K562 (cell line): ENCODE results near the gene ZNF709. TPM values are rescaled to one million over a fixed set of nuclear protein-coding genes. Genes with fewer than 3 reads are reported as not detected.

Experiments
- BCOR ChIP-seq: fragments of 450-650 bp; IDR thresholded peaks from 2 replicates; pipeline ENCODE4 v1.6.1; 2016
- BRD4 ChIP-seq: fragments of 200-600 bp; sonication (generic); IDR thresholded peaks from 2 replicates; pipeline ENCODE4 v1.6.1; 2017; ENCODE audit warnings: inconsistent platforms
- CXXC5 ChIP-seq: fragments of 250-450 bp; sonication (Bioruptor Pico); IDR thresholded peaks from 2 replicates; pipeline ENCODE4 v1.8.0; 2022; ENCODE audit warnings: inconsistent platforms, mild to moderate bottlenecking, moderate library complexity
- GTF2A2 ChIP-seq: IDR thresholded peaks from 2 replicates; pipeline ENCODE4 v1.6.1; 2016; ENCODE audit warnings: mild to moderate bottlenecking, missing genetic modification characterization, missing compliant biosample characterization
- KAT2B ChIP-seq: IDR thresholded peaks from one replicate; pipeline ENCODE4 v1.6.1; 2012; ENCODE audit warnings: low read depth, mild to moderate bottlenecking, control low read depth, inconsistent platforms, low read length, moderate library complexity
- KLF16 ChIP-seq: IDR thresholded peaks from 2 replicates; pipeline ENCODE4 v1.6.1; 2016; ENCODE audit warnings: antibody characterized with exemption
- NCOA1 ChIP-seq: fragments of 450-650 bp; IDR thresholded peaks from 2 replicates; pipeline ENCODE4 v1.6.1; 2016; ENCODE audit warnings: low read depth
- NELFE ChIP-seq: IDR thresholded peaks from 2 replicates; pipeline ENCODE4 v1.6.1; 2011; ENCODE audit warnings: mild to moderate bottlenecking; ENCODE audit not compliant: insufficient read depth, insufficient read length
- RNF2 ChIP-seq: sonication (generic); IDR thresholded peaks from 2 replicates; pipeline ENCODE4 v1.6.1; 2016
- RUNX1 ChIP-seq: sonication (generic); IDR thresholded peaks from 2 replicates; pipeline ENCODE4 v1.6.1; 2016; ENCODE audit warnings: antibody characterized with exemption, low read depth
- TAF7 ChIP-seq: fragments of 450-650 bp; IDR thresholded peaks from 2 replicates; pipeline ENCODE4 v1.6.1; 2016; ENCODE audit warnings: missing genetic modification characterization, missing compliant biosample characterization
- ZBTB8A ChIP-seq: fragments of 450-650 bp; IDR thresholded peaks from 2 replicates; pipeline ENCODE4 v1.6.1; 2018; ENCODE audit warnings: mild to moderate bottlenecking, moderate library complexity; ENCODE audit not compliant: partially characterized antibody
- ZNF124 ChIP-seq: sonication (generic); formaldehyde crosslinking; IDR thresholded peaks from 2 replicates; pipeline ENCODE4 v1.8.1; 2022; ENCODE audit warnings: missing genetic modification reagents
- ZNF780A ChIP-seq: fragments of 250-450 bp; sonication (Bioruptor Pico); IDR thresholded peaks from 2 replicates; pipeline ENCODE4 v1.5.0; 2021; ENCODE audit warnings: mild to moderate bottlenecking
- polyA plus RNA-seq, 8 experiments: library from polyadenylated mRNA; depleted of rRNA in 4 of 8; stranded (reverse) in 5 of 8; unstranded in 3 of 8; fragments of >200 nt; fragmentation: Nextera tagmentation in 2 of 8; fragmentation: Illumina TruSeq in 1 of 8; extraction: Ambion mirVana in 2 of 8; extraction: Trizol in 1 of 8; gene quantifications; 2 replicates each; pipeline versions ENCODE4 v1.2.1 to v1.2.3, GENCODE V29; 2011 to 2014; ENCODE audit warnings: inconsistent platforms in 1 of 8, missing spikeins in 1 of 8
- total RNA-seq, 7 experiments: library from RNA; depleted of rRNA in 6 of 7; stranded (reverse); fragments of >200 nt in 6 of 7; fragmentation: Illumina TruSeq in 2 of 7; extraction: Trizol in 2 of 7; gene quantifications; 2 replicates each; pipeline versions ENCODE4 v1.2.1 to v1.2.3, GENCODE V29; 2011 to 2021; ENCODE audit warnings: low replicate concordance in 1 of 7
- TF ChIP-seq, protein P1 (sequence below): fragments of 450-650 bp; IDR thresholded peaks from 2 replicates; pipeline ENCODE4 v1.6.1; 2016; ENCODE audit warnings: mild to moderate bottlenecking, moderate library complexity
- TF ChIP-seq, protein P2 (sequence below): fragments of 450-650 bp; IDR thresholded peaks from 2 replicates; pipeline ENCODE4 v1.6.1; 2016; ENCODE audit warnings: missing biosample characterization, missing genetic modification characterization
- TF ChIP-seq, protein P3 (sequence below): fragments of 450-650 bp; IDR thresholded peaks from 2 replicates; pipeline ENCODE4 v1.6.1; 2016; ENCODE audit warnings: low read depth, mild to moderate bottlenecking, moderate library complexity

ZNF709 gene
- total and polyA plus RNA-seq, 9 of the 15 experiments (the other 6 are each of a cell fraction or from before 2014, with no cell fraction given): 0.07 to 0.69 (median 0.18) TPM

DNA sequence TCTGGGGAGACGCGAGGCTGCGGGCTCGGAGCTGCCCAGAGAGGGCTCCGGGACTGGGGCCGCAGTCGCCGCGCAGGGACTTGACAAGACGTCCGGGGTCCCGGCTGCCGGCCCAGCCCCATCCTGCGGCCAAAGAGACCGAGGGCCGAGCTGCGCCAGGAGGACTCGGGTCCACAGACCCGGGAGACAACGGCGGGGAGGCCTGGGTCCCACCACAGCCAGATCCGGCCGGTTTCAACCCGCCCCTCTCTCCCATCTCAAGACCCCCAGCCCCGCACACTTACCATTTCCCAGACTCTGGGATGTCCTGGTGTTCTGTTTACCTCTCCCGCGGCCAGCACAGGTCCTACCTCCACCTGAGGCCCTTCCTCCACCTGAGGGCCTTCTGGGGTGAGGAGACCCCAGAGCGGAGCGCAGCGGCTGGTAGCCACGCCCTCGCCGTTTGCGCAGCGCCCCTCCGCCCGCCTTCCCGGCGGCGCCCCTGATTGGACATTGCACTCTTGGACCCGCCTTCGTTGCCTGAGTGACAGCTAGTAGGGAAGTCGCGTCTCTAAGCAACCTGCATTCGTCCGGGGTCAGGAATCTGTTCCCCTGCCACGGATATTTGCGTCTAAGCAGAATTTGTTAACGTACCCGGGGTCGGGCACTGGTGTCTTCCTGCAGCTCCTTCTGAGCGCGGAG, at the start of gene ZNF709 (continued):
- TF ChIP-seq NCOA1 (no peak), CXXC5 (peak; percentile 82), GTF2A2 (no peak), ZNF780A (no peak), KLF16 (no peak), RNF2 (no peak), BRD4 (no peak), NELFE (no peak), ZNF124 (CRISPR knock-in tag) (no peak), RUNX1 (no peak), KAT2B (no peak), ZBTB8A (no peak), TAF7 (no peak), BCOR (no peak)
- TF ChIP-seq, protein P1, sequence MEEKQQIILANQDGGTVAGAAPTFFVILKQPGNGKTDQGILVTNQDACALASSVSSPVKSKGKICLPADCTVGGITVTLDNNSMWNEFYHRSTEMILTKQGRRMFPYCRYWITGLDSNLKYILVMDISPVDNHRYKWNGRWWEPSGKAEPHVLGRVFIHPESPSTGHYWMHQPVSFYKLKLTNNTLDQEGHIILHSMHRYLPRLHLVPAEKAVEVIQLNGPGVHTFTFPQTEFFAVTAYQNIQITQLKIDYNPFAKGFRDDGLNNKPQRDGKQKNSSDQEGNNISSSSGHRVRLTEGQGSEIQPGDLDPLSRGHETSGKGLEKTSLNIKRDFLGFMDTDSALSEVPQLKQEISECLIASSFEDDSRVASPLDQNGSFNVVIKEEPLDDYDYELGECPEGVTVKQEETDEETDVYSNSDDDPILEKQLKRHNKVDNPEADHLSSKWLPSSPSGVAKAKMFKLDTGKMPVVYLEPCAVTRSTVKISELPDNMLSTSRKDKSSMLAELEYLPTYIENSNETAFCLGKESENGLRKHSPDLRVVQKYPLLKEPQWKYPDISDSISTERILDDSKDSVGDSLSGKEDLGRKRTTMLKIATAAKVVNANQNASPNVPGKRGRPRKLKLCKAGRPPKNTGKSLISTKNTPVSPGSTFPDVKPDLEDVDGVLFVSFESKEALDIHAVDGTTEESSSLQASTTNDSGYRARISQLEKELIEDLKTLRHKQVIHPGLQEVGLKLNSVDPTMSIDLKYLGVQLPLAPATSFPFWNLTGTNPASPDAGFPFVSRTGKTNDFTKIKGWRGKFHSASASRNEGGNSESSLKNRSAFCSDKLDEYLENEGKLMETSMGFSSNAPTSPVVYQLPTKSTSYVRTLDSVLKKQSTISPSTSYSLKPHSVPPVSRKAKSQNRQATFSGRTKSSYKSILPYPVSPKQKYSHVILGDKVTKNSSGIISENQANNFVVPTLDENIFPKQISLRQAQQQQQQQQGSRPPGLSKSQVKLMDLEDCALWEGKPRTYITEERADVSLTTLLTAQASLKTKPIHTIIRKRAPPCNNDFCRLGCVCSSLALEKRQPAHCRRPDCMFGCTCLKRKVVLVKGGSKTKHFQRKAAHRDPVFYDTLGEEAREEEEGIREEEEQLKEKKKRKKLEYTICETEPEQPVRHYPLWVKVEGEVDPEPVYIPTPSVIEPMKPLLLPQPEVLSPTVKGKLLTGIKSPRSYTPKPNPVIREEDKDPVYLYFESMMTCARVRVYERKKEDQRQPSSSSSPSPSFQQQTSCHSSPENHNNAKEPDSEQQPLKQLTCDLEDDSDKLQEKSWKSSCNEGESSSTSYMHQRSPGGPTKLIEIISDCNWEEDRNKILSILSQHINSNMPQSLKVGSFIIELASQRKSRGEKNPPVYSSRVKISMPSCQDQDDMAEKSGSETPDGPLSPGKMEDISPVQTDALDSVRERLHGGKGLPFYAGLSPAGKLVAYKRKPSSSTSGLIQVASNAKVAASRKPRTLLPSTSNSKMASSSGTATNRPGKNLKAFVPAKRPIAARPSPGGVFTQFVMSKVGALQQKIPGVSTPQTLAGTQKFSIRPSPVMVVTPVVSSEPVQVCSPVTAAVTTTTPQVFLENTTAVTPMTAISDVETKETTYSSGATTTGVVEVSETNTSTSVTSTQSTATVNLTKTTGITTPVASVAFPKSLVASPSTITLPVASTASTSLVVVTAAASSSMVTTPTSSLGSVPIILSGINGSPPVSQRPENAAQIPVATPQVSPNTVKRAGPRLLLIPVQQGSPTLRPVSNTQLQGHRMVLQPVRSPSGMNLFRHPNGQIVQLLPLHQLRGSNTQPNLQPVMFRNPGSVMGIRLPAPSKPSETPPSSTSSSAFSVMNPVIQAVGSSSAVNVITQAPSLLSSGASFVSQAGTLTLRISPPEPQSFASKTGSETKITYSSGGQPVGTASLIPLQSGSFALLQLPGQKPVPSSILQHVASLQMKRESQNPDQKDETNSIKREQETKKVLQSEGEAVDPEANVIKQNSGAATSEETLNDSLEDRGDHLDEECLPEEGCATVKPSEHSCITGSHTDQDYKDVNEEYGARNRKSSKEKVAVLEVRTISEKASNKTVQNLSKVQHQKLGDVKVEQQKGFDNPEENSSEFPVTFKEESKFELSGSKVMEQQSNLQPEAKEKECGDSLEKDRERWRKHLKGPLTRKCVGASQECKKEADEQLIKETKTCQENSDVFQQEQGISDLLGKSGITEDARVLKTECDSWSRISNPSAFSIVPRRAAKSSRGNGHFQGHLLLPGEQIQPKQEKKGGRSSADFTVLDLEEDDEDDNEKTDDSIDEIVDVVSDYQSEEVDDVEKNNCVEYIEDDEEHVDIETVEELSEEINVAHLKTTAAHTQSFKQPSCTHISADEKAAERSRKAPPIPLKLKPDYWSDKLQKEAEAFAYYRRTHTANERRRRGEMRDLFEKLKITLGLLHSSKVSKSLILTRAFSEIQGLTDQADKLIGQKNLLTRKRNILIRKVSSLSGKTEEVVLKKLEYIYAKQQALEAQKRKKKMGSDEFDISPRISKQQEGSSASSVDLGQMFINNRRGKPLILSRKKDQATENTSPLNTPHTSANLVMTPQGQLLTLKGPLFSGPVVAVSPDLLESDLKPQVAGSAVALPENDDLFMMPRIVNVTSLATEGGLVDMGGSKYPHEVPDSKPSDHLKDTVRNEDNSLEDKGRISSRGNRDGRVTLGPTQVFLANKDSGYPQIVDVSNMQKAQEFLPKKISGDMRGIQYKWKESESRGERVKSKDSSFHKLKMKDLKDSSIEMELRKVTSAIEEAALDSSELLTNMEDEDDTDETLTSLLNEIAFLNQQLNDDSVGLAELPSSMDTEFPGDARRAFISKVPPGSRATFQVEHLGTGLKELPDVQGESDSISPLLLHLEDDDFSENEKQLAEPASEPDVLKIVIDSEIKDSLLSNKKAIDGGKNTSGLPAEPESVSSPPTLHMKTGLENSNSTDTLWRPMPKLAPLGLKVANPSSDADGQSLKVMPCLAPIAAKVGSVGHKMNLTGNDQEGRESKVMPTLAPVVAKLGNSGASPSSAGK: no peak
- TF ChIP-seq, protein P2, sequence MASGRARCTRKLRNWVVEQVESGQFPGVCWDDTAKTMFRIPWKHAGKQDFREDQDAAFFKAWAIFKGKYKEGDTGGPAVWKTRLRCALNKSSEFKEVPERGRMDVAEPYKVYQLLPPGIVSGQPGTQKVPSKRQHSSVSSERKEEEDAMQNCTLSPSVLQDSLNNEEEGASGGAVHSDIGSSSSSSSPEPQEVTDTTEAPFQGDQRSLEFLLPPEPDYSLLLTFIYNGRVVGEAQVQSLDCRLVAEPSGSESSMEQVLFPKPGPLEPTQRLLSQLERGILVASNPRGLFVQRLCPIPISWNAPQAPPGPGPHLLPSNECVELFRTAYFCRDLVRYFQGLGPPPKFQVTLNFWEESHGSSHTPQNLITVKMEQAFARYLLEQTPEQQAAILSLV (tag): no peak
- TF ChIP-seq, protein P3, sequence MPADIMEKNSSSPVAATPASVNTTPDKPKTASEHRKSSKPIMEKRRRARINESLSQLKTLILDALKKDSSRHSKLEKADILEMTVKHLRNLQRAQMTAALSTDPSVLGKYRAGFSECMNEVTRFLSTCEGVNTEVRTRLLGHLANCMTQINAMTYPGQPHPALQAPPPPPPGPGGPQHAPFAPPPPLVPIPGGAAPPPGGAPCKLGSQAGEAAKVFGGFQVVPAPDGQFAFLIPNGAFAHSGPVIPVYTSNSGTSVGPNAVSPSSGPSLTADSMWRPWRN: no peak
